A549 (cell line): ENCODE data around the gene GPR142.

Experiments used
- CTCF ChIP-seq: fragments of >200 bp; sonication (Bioruptor Twin); formaldehyde crosslinking; IDR thresholded peaks from 3 replicates; pipeline ENCODE4 v1.5.1; 2016
- ELK1 ChIP-seq: fragments of 150-350 bp; IDR thresholded peaks from 2 replicates; pipeline ENCODE4 v1.6.1; 2014; ENCODE audit warnings: low read depth, mild to moderate bottlenecking, low read length
- EP300 ChIP-seq, 2 experiments: fragments of >200 bp; sonication (Bioruptor Twin); formaldehyde crosslinking; IDR thresholded peaks; 2 replicates in 1 of 2; 3 replicates in 1 of 2; pipeline ENCODE4 v1.6.1; 2016 to 2017
- RARB ChIP-seq: fragments of 250-450 bp; sonication (Bioruptor Pico); IDR thresholded peaks from 2 replicates; pipeline ENCODE4 v1.8.0; 2021; ENCODE audit warnings: mild to moderate bottlenecking, moderate library complexity

- TF ChIP-seq CTCF (no peak), EP300 (IDR thresholded peaks at IDR 0.05) (no peak), RARB (CRISPR knock-in tag) (no peak), ELK1 (no peak)
Measured at GRCh38 chr17:74345433-74346241, 21.7 kb upstream of the GPR142 start.
